Thyroid gland (tissue), 4 donors: Measurements from ENCODE around the gene PGM2L1. TPM values are rescaled to one million over a fixed set of nuclear protein-coding genes. Genes with fewer than 3 reads are reported as not detected.

Experiments used
- DNase-seq, 2 donors: peaks; one replicate each; pipeline ENCODE4 v3.0.0-alpha.2; 2019
- H3K27ac ChIP-seq, 3 donors: fragments of 200-600 bp; sonication (generic); 1 replicate in 2 of 3; 2 replicates in 1 of 3; pipeline ENCODE4 v1.5.1; 2016 to 2019; ENCODE audit warnings: mild to moderate bottlenecking in 1 of 3, moderate library complexity in 1 of 3
- H3K27me3 ChIP-seq: fragments of 200-600 bp; sonication (generic); one replicate; pipeline ENCODE4 v1.5.1; 2019
- H3K36me3 ChIP-seq, 2 donors: fragments of 200-600 bp; sonication (generic); one replicate each; pipeline ENCODE4 v1.5.1; 2016 to 2019
- H3K4me1 ChIP-seq, 2 donors: fragments of 200-600 bp; sonication (generic); one replicate each; pipeline ENCODE4 v1.5.1; 2017 to 2019
- H3K4me3 ChIP-seq, 3 donors: fragments of 200-600 bp; sonication (generic); replicated peaks in 1 of 3; 1 replicate in 2 of 3; 2 replicates in 1 of 3; pipeline ENCODE4 v1.5.1; 2016; ENCODE audit warnings: mild to moderate bottlenecking in 1 of 3
- H3K9me3 ChIP-seq: fragments of 200-600 bp; sonication (generic); one replicate; pipeline ENCODE4 v1.5.1; 2017
- POLR2A ChIP-seq, 2 donors: fragments of 450-650 bp; IDR thresholded peaks; one replicate each; pipeline ENCODE4 v1.6.1; 2017; ENCODE audit warnings: antibody characterized with exemption in 2 of 2, mild to moderate bottlenecking in 2 of 2, moderate library complexity in 1 of 2
- WGBS, 2 donors: methylation state at CpG; one replicate each; pipeline ENCODE4 v1.1.5; 2017; 5-methylcytosine and 5-hydroxymethylcytosine counted together
- intact Hi-C: fragments of 100-400 bp; cut with DNase I; formaldehyde crosslinking; loops from one replicate; pipeline ENCODE4 v1.15.1; 2023
- total RNA-seq, 4 donors: library from RNA; depleted of rRNA; stranded (reverse); fragments of >200 nt; gene quantifications; one replicate each; pipeline ENCODE4 v1.2.3, GENCODE V29; 2016
- TF ChIP-seq, protein P1 (sequence below), 6 experiments: fragments of 200-600 bp in 3 of 6; fragments of 450-650 bp in 3 of 6; sonication (generic) in 3 of 6; IDR thresholded peaks; one replicate each; pipeline ENCODE4 v1.5.1; 2016 to 2019; ENCODE audit warnings: antibody characterized with exemption in 6 of 6, mild to moderate bottlenecking in 2 of 6, inconsistent platforms in 1 of 6, moderate library complexity in 1 of 6

Gene PGM2L1
- total RNA-seq, 4 donors from 2014 or later: 5.0 to 11.4 (median 5.6) TPM

DNA sequence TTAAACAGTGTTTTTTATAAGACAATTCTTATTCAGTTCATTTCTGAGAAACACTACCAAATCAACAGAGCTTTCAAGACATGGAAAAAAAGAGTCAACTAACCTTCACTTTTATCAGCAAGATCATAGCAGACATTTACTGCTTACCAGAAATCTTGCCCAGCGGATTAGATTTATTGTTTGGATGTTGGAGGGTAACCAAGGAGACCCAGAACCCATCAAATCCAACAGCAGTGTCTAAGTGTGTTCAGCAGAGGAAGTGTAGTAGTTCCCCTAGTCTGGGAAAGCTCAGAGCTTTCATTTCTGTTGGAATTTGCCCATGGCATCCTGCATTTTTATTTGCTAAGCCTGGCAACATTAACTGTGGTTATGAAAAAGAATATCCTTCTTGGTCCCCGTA lies 2.4 kb upstream of the PGM2L1 start:
- no peak for TF ChIP-seq POLR2A (IDR thresholded peaks at IDR 0.05)
- TF ChIP-seq, protein P1, sequence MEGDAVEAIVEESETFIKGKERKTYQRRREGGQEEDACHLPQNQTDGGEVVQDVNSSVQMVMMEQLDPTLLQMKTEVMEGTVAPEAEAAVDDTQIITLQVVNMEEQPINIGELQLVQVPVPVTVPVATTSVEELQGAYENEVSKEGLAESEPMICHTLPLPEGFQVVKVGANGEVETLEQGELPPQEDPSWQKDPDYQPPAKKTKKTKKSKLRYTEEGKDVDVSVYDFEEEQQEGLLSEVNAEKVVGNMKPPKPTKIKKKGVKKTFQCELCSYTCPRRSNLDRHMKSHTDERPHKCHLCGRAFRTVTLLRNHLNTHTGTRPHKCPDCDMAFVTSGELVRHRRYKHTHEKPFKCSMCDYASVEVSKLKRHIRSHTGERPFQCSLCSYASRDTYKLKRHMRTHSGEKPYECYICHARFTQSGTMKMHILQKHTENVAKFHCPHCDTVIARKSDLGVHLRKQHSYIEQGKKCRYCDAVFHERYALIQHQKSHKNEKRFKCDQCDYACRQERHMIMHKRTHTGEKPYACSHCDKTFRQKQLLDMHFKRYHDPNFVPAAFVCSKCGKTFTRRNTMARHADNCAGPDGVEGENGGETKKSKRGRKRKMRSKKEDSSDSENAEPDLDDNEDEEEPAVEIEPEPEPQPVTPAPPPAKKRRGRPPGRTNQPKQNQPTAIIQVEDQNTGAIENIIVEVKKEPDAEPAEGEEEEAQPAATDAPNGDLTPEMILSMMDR (IDR thresholded peaks at IDR 0.05): no peak
- Histone ChIP-seq H3K4me1 (peaks cover 0 to 5% of the 10 kb centered on the region in 2 donors), H3K9me3 (no peaks in the 10 kb centered on the region), H3K27me3 (no peaks in the 10 kb centered on the region), H3K4me3 (no peak overlapping the region), H3K36me3 (no peaks in the 10 kb centered on the region), H3K27ac (no peak overlapping the region)
- no peak for DNase-seq
- WGBS, 2 donors: 91 to 92% methylated on average over 2 of the region's 2 CpGs
- intact Hi-C loops: no loop called here

DNA sequence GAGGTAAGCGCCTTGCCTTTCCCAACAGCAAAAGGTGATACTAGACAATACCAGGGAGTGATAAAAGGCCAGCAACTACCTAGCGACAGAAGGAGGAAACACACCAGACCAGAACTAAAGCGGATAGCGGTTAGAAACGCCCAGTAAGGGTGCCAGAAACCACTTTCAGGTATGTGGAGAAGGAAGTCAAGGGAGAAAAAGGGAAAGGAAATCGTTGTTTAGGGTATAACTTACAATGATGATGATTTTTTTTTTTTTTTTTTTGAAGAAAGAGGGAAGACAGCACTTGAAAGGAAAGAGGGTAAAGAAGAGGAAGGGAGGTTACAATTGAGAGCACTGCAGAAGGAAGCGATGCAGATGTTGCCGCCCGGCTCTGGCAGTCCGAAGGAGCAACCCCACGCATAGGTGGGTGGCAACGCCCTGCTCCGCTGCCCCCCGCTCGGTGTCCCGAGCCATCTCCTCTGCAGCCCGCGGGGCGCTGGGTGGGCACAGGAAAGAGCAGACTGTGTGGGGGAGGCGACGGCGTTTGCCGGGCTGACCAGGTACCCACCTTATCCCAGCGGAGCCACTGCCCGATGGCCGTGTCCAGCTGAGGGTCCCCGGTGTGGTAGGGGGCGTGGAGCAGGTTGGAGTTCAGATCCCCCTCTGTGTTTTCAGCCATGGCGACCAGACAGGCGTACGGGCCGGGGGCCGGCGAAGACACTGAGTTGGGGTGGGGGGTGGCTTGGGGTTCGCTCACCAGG lies 561 bp downstream of the PGM2L1 start:
- intact Hi-C loops: no loop called here
- TF ChIP-seq, protein P1 (IDR thresholded peaks at IDR 0.05): peak in 4 of 6 experiments; percentile 23 to 43 (median 28)
- TF ChIP-seq POLR2A (IDR thresholded peaks at IDR 0.05): no peak

DNA sequence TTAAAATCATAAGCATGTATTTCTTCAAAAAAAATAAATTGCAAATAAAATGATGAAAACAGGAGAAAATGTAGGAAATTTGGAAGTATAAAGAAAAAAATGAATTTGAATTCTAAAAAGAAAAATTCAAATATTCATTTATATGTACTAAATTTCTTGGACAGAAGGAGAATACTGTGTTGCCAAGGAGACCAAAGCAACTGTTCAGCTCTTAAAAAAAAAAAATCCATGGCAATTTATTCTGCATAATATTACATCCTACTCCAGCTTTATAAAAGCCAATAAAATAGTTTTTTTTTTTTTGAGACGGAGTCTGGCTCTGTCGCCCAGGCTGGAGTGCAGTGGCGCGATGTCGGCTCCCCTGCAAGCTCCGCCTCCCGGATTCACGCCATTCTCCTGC lies 6.0 kb downstream of the PGM2L1 start:
- WGBS, 2 donors: 93 to 96% methylated on average over 8 of the region's 8 CpGs
- TF ChIP-seq, protein P1 (IDR thresholded peaks at IDR 0.05): no peak
- TF ChIP-seq POLR2A (IDR thresholded peaks at IDR 0.05): no peak
- Histone ChIP-seq H3K27ac (no peak overlapping the region), H3K27me3 (no peaks in the 10 kb centered on the region), H3K4me3 (no peak overlapping the region), H3K36me3 (no peaks in the 10 kb centered on the region), H3K4me1 (peaks cover 6 to 8% of the 10 kb centered on the region in 2 donors), H3K9me3 (no peaks in the 10 kb centered on the region)
- intact Hi-C loops: no loop called here
- DNase-seq: no peak

More for the DNA sequence above, 561 bp downstream of the PGM2L1 start:
- peak; percentile 48 to 55 for DNase-seq
- H3K4me1 ChIP-seq: peaks cover 0 to 5% of the 10 kb centered on the region in 2 donors
- H3K36me3 ChIP-seq: no peaks in the 10 kb centered on the region
- peak overlapping the region; percentile 44 to 93 (median 82) for H3K27ac ChIP-seq
- 1 to 3% methylated on average over 16 to 19 of the region's 35 CpGs for WGBS, 2 donors
- H3K9me3 ChIP-seq: no peaks in the 10 kb centered on the region
- no peaks in the 10 kb centered on the region for H3K27me3 ChIP-seq
- peak overlapping the region; percentile 65 to 85 (median 77) for H3K4me3 ChIP-seq

- no peak overlapping the region for H3K27ac ChIP-seq
- peaks cover 4 to 6% of the 10 kb centered on the region in 2 donors for H3K4me1 ChIP-seq
- no peak overlapping the region for H3K4me3 ChIP-seq
- DNase-seq: no peak
- no peaks in the 10 kb centered on the region for H3K9me3 ChIP-seq
- TF ChIP-seq, protein P1 (IDR thresholded peaks at IDR 0.05): no peak
- no peak for TF ChIP-seq POLR2A (IDR thresholded peaks at IDR 0.05)
- no peaks in the 10 kb centered on the region for H3K27me3 ChIP-seq
- intact Hi-C loops: no loop called here
- H3K36me3 ChIP-seq: no peaks in the 10 kb centered on the region
- WGBS, 2 donors: 73 to 75% methylated on average over 3 of the region's 3 CpGs
Observed at GRCh38 chr11:74391193-74391592, 7.0 kb downstream of the PGM2L1 start.

DNA sequence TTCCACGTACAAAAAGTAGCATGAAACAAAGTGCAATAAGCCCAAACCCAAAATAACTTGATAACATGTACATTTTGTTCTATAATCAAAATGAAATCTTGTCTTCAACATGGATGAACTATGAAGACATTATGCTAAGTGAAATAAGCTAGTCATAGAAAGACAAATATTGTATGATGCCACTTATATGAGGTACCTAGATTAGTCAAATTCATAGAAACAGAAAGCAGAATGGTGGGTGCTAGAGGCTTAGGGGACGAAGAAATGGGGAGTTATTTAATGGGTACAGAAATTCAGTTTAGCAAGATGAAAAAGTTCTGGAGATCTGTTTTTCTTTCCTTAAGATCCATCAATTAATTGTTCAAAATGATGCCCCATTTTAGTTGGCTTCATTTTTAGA lies 7.5 kb downstream of the PGM2L1 start:
- Histone ChIP-seq H3K4me3 (no peak overlapping the region), H3K9me3 (no peaks in the 10 kb centered on the region), H3K27ac (no peak overlapping the region), H3K36me3 (no peaks in the 10 kb centered on the region), H3K27me3 (no peaks in the 10 kb centered on the region), H3K4me1 (peaks cover 4 to 6% of the 10 kb centered on the region in 2 donors)
- intact Hi-C loops: no loop called here
- 78 to 87% methylated on average over 2 of the region's 2 CpGs for WGBS, 2 donors
- no peak for DNase-seq
- no peak for TF ChIP-seq POLR2A (IDR thresholded peaks at IDR 0.05)
- TF ChIP-seq, protein P1 (IDR thresholded peaks at IDR 0.05): no peak
